Fibroblast of upper back skin (primary cell): ENCODE measurements around the gene ACACB.

Experiments used
- DNase-seq: peaks from one replicate; pipeline ENCODE4 v3.0.0-alpha.2; 2013

ACACB gene

GRCh38 chr12:109178532-109178931 lies 62.1 kb downstream of the ACACB start:
- no peak for DNase-seq

- DNase-seq = no peak
Measured at GRCh38 chr12:109179927-109180326, 63.5 kb downstream of the ACACB start.

- DNase-seq = peak; percentile 21
Measured at GRCh38 chr12:109182041-109182839, 65.9 kb downstream of the ACACB start.

- DNase-seq = no peak
Measured at GRCh38 chr12:109185441-109185840, 69.1 kb downstream of the ACACB start.

- DNase-seq = no peak
Measured at GRCh38 chr12:109186993-109187653, 70.7 kb downstream of the ACACB start.

GRCh38 chr12:109188108-109188712 lies 71.8 kb downstream of the ACACB start:
- no peak for DNase-seq

- no peak for DNase-seq
Measured at GRCh38 chr12:109189291-109189690, 72.9 kb downstream of the ACACB start.

- no peak for DNase-seq
Measured at GRCh38 chr12:109191621-109192250, 75.3 kb downstream of the ACACB start.

- peak; percentile 57 for DNase-seq
Measured at GRCh38 chr12:109192358-109192757, 76.0 kb downstream of the ACACB start.

GRCh38 chr12:109193896-109194295 lies 77.5 kb downstream of the ACACB start:
- no peak for DNase-seq

- DNase-seq = no peak
Measured at GRCh38 chr12:109196332-109196731, 79.9 kb downstream of the ACACB start.

GRCh38 chr12:109197327-109197726 lies 80.9 kb downstream of the ACACB start:
- DNase-seq = no peak

GRCh38 chr12:109199324-109199723 lies 82.9 kb downstream of the ACACB start:
- no peak for DNase-seq

GRCh38 chr12:109200825-109201495 lies 84.6 kb downstream of the ACACB start:
- no peak for DNase-seq

- no peak for DNase-seq
Measured at GRCh38 chr12:109201496-109201885, 85.1 kb downstream of the ACACB start.

GRCh38 chr12:109202770-109203169 lies 86.4 kb downstream of the ACACB start:
- DNase-seq = no peak

GRCh38 chr12:109203480-109203879 lies 87.1 kb downstream of the ACACB start:
- no peak for DNase-seq

- no peak for DNase-seq
Measured at GRCh38 chr12:109209082-109209481, 92.7 kb downstream of the ACACB start.

- DNase-seq = no peak
Measured at GRCh38 chr12:109212460-109213115, 96.2 kb downstream of the ACACB start.

- DNase-seq = no peak
Measured at GRCh38 chr12:109214131-109214530, 97.7 kb downstream of the ACACB start.

GRCh38 chr12:109218996-109219395 lies 102.6 kb downstream of the ACACB start:
- no peak for DNase-seq

GRCh38 chr12:109219938-109220337 lies 103.6 kb downstream of the ACACB start:
- DNase-seq = no peak
